Endothelial cell of coronary artery (primary cell): ENCODE data around the gene TIMM23. TPM values are rescaled to one million over a fixed set of nuclear protein-coding genes. Genes with fewer than 3 reads are reported as not detected.

ENCODE experiments used
- total RNA-seq: library from RNA; depleted of rRNA; stranded (reverse); fragments of >200 nt; gene quantifications from 2 replicates; pipeline ENCODE4 v1.2.3, GENCODE V29; 2014

TIMM23 gene
- total RNA-seq, result 75.8 and 95.5 TPM in 2 replicates

DNA sequence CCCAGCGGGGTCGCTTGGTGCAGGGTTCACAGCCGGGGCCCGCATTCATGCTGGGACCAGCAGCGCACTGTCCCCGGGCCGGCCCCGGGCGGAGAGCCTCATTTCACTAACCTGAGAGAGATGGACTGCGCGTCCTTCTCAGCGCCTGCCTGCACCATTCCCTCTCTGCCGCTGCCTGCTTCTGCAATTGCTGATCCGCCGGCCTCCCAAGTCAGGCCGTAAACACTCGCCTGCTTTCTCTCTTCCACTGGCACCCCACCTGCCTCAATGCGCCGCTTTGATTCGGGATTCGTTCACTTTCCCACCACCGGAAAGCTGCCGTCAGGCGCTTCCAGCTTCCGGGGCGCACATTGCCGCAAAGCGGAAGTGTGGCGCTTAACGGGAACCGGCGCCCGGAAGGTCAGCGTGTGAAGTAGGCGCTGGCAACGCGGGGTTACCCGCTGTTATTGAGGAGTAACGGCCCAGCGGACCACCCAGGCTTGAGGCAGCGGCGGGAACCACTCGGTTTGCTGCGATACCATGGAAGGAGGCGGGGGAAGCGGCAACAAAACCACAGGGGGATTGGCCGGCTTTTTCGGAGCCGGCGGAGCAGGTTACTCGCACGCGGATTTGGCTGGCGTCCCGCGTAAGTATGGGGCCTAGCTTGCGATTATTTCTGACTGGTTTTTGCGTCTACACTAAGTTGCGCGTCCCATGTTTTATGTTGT, at the start of gene TIMM23:
TIMM23 (plus strand) TSS at position 384 of the 707 bp plus-strand sequence; CDS start at position 520, 136 bp downstream.

GRCh38 chr10:46030091-46030937, 58.0 kb downstream of the TIMM23 start, which contains the start of gene NCOA4:
Gene NCOA4 (minus strand): TSS chr10:46030623. CDS start chr10:46016680, 13,943 bp downstream.

DNA sequence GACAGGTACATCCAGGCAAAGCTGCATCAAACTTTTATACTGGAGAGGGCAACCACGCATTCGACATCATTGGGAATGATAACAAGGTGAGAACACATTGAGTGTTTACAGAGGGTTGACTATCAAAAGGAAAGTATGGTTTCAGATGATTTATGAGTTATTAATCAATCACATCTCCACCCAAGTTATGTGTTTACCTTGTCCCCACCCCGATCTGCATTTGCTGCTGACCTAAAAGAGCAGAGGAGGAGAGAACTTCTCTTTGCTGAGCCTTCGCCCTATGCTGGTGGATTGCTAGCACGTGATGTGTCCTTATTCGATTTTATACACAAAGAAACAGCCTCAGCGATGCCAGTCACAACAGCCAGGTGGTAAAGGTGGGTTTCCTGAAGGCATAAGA, 74.0 kb downstream of the TIMM23 start, which contains the start of gene MSMB:
MSMB (minus strand) TSS at position 9 of the 400 bp plus-strand sequence. CDS start 32 bp downstream, outside the sequence.

Other genes with a start within 250 kb of the TIMM23 start
- gene WASHC2C, start 245.2 kb upstream of the TIMM23 start, total RNA-seq, result 35.4 and 40.2 TPM in 2 replicates
- 4.0 and 4.5 TPM in 2 replicates for gene AGAP4, start 125.0 kb upstream of the TIMM23 start, total RNA-seq
- gene NCOA4, start 58.1 kb downstream of the TIMM23 start, total RNA-seq, result 202 TPM in 2 replicates
- 0.27 TPM in 1 of 2 replicates, not detected in the other for gene MSMB, start 73.8 kb downstream of the TIMM23 start, total RNA-seq